Measurements from ENCODE around the gene SOWAHD. TPM values are rescaled to one million over a fixed set of nuclear protein-coding genes. Genes with fewer than 3 reads are reported as not detected.
"Not testable (repeated sequence)": the region's sequence is repeated elsewhere in the genome, so short reads cannot be mapped to it uniquely, and the experiment has no call there.

The SOWAHD gene
- total RNA-seq, 8 experiments from 2014 or later = 0.18 to 4.0 (median 0.87) TPM; not detected in 1

DNA sequence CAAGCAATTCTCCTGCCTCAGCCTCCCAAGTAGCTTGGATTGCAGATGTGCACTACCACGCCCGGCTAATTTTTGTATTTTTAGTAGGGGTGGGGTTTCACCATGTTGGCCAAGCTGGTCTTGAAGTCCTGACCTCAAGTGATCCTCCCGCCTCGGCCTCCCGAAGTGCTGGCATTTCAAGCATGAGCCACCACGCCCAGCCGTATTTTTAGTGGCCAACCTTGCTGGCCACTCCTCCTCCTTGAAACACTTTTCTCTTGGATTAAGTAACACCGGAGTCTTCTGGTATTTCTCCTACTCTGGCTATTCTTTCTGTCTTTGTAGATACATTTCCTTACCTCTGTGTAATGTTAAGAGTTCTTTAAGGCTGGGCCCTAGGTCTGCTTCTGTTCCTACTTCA lies 44.2 kb downstream of the SOWAHD start:
- no peak overlapping the region for H3K27ac ChIP-seq
- no peaks in the 10 kb centered on the region for H3K4me1 ChIP-seq (replicated peaks in 1 of 2)
- H3K4me3 ChIP-seq = no peak overlapping the region
- no peak for ATAC-seq (replicated peaks in 6 of 8)
- in situ Hi-C loops (cut with MboI; ENCODE audit: low pct_unique_long_range_greater_than_20kb in 2 of 9, low sequenced_read_pairs in 9 of 9, unreplicated experiment in 9 of 9) = no loop called here
- WGBS, 10 experiments = 60 to 100% (median 71%) methylated on average over 1 to 8 of the region's 8 CpGs; no CpG with 5 or more reads in 6 of the 10 experiments

DNA sequence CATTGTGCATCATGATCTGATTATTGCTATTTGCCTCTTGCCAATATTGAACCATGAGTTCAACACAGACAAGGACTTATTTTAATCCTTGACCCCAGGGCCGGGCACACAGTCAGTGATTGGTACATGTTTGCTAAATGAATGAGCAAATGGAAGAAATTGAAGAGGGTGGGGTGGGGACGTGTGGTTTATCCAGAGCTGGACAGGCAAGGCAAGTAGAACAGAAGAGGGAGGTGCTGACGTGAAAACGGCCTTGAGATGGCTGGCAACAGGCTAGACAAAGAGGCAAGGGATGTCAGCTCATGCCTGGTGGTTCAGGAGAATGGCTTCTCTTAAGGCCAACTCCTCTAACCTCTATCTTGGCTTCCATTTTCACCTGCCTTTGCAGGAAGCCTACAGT lies 50.1 kb downstream of the SOWAHD start:
- H3K4me1 ChIP-seq (replicated peaks in 1 of 2); H3K4me3 ChIP-seq; in situ Hi-C loops (cut with MboI; ENCODE audit: low pct_unique_long_range_greater_than_20kb in 2 of 9, low sequenced_read_pairs in 9 of 9, unreplicated experiment in 9 of 9); H3K27ac ChIP-seq; ATAC-seq (replicated peaks in 6 of 8): not testable (repeated sequence)
- WGBS, 10 experiments = no CpG with 5 or more reads among the region's 4 CpGs

DNA sequence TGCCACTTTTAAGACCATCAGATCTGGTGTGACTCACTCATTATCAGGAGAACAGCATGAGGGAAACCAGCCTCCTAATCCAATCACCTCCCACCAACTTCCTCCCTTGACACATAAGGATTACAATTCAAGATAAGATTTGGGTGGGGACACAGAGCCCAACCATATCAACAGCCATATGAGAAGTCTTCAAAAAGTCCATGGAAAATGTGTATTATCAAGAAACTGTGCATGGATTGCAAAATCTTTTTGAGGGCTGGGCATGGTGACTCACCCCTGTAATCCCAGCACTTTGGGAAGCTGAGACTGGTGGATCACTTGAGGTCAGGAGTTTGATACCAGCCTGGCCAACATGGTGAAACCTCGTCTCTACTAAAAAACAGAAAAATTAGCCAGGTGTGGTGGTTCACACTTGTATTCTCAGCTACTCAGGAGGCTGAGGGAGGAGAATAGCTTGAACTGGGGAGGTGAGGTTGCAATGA lies 50.8 kb downstream of the SOWAHD start:
- ATAC-seq (replicated peaks in 6 of 8) = peak in 1 of 8 experiments; percentile 49
- Histone ChIP-seq H3K27ac (no peak overlapping the region), H3K4me3 (no peak overlapping the region), H3K4me1 (replicated peaks in 1 of 2) (no peaks in the 10 kb centered on the region)
- no CpG with 5 or more reads among the region's 1 CpG for WGBS, 10 experiments
- in situ Hi-C loops (cut with MboI; ENCODE audit: low pct_unique_long_range_greater_than_20kb in 2 of 9, low sequenced_read_pairs in 9 of 9, unreplicated experiment in 9 of 9) = no loop called here

Other genes with a start within 250 kb of the SOWAHD start
- gene STEEP1, start 193.2 kb upstream of the SOWAHD start, total RNA-seq = 10 to 100 TPM; 21.2 to 35.8 (median 27.0) TPM
- 10 to 100 TPM; 33.9 to 63.2 (median 41.0) TPM for gene UBE2A, start 184.0 kb upstream of the SOWAHD start, total RNA-seq
- 10 to 100 TPM in 7 of 8 experiments, 1 to 10 TPM in 1; 8.0 to 24.0 (median 12.7) TPM for gene NKRF, start 152.2 kb upstream of the SOWAHD start, total RNA-seq
- 10 to 100 TPM; 35.4 to 96.5 (median 68.9) TPM for gene SEPTIN6, start 65.4 kb upstream of the SOWAHD start, total RNA-seq
- gene RPL39, start 33.0 kb downstream of the SOWAHD start, total RNA-seq = 1,000 to 10,000 TPM; 2,348 to 7,389 (median 4,761) TPM
- gene UPF3B, start 94.4 kb downstream of the SOWAHD start, total RNA-seq = 10 to 100 TPM; 11.9 to 28.7 (median 16.3) TPM
- gene RNF113A, start 113.1 kb downstream of the SOWAHD start, total RNA-seq = 10 to 100 TPM; 17.3 to 33.8 (median 20.7) TPM
- 100 to 1,000 TPM; 122 to 196 (median 146) TPM for gene NDUFA1, start 113.2 kb downstream of the SOWAHD start, total RNA-seq
- gene AKAP14, start 137.3 kb downstream of the SOWAHD start, total RNA-seq = 10 to 100 TPM in 1 of 8 experiments, under 1 TPM in 1, not detected in 6; 0.16 to 31.4 TPM
- gene NKAP, start 185.2 kb downstream of the SOWAHD start, total RNA-seq = 10 to 100 TPM in 3 of 8 experiments, 1 to 10 TPM in 5; 6.9 to 12.7 (median 9.4) TPM